B cell (primary cell): Measurements from ENCODE around the gene LATS2.

Experiments
- CTCF ChIP-seq: fragments of 200-600 bp; IDR thresholded peaks from one replicate; pipeline ENCODE4 v1.8.0; 2022; ENCODE audit warnings: antibody characterized with exemption, mild to moderate bottlenecking
- EZH2 ChIP-seq: IDR thresholded peaks from 2 replicates; pipeline ENCODE4 v1.6.1; 2012; ENCODE audit warnings: borderline replicate concordance, low read depth, mild to moderate bottlenecking, moderate library complexity, low read length; ENCODE audit not compliant: insufficient read depth, poor library complexity, severe bottlenecking

DNA sequence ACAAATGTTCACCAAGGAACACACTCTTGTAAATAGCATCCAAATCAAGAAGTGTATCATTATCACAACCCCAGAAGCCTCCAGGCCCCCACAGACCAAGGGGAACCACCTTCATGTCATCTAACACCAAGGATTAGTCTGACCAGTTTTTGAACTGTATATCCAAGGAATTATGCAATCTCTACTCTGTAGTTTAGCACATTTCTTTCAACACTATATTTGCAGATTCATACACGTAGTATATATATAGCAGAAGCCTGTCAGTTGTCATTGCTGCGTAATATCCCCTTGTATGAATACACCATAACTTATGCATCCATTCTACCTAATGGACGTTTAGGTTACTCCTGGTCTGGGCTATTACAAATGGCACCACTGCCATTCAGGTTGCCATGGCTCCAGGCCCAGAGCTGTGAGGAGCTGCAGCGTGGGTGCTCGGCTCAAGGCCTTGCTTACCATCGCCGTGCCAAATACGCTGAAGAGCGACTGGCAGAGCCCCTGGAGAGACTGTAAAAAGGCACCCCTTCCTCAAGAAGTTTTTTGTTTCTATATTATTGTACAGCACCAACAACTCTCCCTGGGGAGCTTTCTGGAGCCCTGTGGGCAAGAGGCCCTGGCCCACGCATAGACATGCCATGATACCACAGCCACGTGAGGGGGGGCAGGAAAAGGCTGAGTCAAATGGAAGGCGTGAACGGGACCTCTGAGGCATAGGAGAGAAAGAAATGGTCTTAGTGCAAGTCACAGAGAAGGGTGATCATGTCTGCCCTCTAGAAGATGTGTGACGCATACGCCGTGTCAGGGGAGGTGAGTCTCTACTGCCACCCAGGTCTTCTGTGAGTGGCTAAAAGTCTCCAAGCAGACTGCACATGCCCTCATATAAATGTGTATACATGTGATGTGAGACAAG lies 10.8 kb downstream of the LATS2 start:
- TF ChIP-seq CTCF = no peak
- no peak for TF ChIP-seq EZH2
